ENCODE measurements around the gene NDUFV1.
A peak's percentile ranks its signal among the peaks of the same experiment; 100 is the strongest.

Gene NDUFV1

DNA sequence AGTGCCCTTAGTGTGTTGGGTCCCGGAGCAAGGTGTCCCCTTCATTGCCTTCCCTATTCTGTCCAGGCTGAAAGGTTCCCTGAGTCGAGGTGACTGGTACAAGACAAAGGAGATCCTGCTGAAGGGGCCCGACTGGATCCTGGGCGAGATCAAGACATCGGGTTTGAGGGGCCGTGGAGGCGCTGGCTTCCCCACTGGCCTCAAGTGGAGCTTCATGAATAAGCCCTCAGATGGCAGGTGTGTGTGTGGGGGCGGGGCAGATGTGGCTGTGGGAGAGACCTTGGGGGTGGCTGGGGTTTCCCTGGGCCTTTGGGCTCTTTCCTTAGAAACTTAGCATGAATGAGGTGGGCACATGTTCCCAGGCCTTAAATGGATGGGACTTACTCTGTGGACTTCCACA lies 1.8 kb downstream of the NDUFV1 start:
- TF ChIP-seq TAF1 (IDR thresholded peaks at IDR 0.05; ENCODE audit: low read depth, low read length) (no peak), POLR2A (IDR thresholded peaks at IDR 0.05; ENCODE audit: low read depth, low read length) (no peak), SPI1 (IDR thresholded peaks at IDR 0.05; ENCODE audit: low read depth, low read length) (no peak), POU2F2 (IDR thresholded peaks at IDR 0.05; ENCODE audit: low read depth, low read length) (no peak), PAX5 (IDR thresholded peaks at IDR 0.05; ENCODE audit: insufficient read depth, low read length, severe bottlenecking) (no peak), POLR2AphosphoS5 (IDR thresholded peaks at IDR 0.05; ENCODE audit: low read depth, low read length) (no peak)
- no peak for DNase-seq (ENCODE audit: insufficient read length, low spot score)
- no peak for FAIRE-seq

DNA sequence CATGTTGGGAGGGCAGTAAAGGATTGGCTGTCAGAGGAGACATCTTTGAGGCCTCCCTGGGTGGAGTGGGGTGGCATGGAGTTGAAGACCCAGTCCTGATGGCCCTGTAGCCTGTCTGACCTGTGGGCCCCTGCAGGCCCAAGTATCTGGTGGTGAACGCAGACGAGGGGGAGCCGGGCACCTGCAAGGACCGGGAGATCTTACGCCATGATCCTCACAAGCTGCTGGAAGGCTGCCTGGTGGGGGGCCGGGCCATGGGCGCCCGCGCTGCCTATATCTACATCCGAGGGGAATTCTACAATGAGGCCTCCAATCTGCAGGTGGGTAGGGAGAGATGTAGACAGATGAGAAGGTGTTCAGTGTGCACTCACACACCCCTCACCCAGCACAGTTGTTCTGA lies 2.6 kb downstream of the NDUFV1 start:
- no peak for TF ChIP-seq POLR2A (IDR thresholded peaks at IDR 0.05; ENCODE audit: low read depth, low read length)
- DNase-seq (ENCODE audit: insufficient read length, low spot score) = no peak
- FAIRE-seq = no peak

DNA sequence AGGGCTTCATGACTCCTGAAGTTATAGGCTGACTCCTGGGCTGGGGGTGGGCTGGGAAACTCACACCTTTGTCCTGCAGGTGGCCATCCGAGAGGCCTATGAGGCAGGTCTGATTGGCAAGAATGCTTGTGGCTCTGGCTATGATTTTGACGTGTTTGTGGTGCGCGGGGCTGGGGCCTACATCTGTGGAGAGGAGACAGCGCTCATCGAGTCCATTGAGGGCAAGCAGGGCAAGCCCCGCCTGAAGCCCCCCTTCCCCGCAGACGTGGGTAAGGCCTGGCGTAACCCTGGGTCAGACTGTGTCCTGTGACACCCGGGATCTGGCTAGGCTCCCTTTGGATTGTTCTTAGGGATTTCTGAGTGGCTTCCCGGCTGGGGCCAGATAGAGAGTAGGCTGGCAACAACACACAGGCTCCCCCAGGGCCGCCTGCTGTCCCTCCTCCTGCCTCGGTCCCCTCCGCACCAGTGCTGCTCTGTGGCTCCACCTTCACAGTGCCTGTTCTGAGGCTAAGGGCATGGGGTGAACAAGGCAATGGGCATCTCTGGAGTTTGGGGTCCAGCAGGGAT lies 3.6 kb downstream of the NDUFV1 start:
- TF ChIP-seq POU2F2 (IDR thresholded peaks at IDR 0.05; ENCODE audit: low read depth, low read length) (no peak), POLR2AphosphoS5 (IDR thresholded peaks at IDR 0.05; ENCODE audit: low read depth, low read length) (no peak), SPI1 (IDR thresholded peaks at IDR 0.05; ENCODE audit: low read depth, low read length) (no peak), POLR2A (IDR thresholded peaks at IDR 0.05; ENCODE audit: low read depth, low read length) (no peak), PAX5 (IDR thresholded peaks at IDR 0.05; ENCODE audit: insufficient read depth, low read length, severe bottlenecking) (no peak), TAF1 (IDR thresholded peaks at IDR 0.05; ENCODE audit: low read depth, low read length) (no peak)

GRCh38 chr11:67611165-67611564 lies 4.4 kb downstream of the NDUFV1 start:
- TF ChIP-seq TAF1 (IDR thresholded peaks at IDR 0.05; ENCODE audit: low read depth, low read length) = no peak
- TF ChIP-seq POLR2AphosphoS5 (IDR thresholded peaks at IDR 0.05; ENCODE audit: low read depth, low read length) = no peak
- TF ChIP-seq SPI1 (IDR thresholded peaks at IDR 0.05; ENCODE audit: low read depth, low read length) = no peak
- no peak for TF ChIP-seq POU2F2 (IDR thresholded peaks at IDR 0.05; ENCODE audit: low read depth, low read length)
- TF ChIP-seq PAX5 (IDR thresholded peaks at IDR 0.05; ENCODE audit: insufficient read depth, low read length, severe bottlenecking) = no peak
- TF ChIP-seq POLR2A (IDR thresholded peaks at IDR 0.05; ENCODE audit: low read depth, low read length) = no peak
- FAIRE-seq (no peak), DNase-seq (ENCODE audit: insufficient read length, low spot score) (no peak)

More for the DNA sequence above, 3.6 kb downstream of the NDUFV1 start:
- DNase-seq (ENCODE audit: insufficient read length, low spot score) = no peak
- no peak for FAIRE-seq

- TF ChIP-seq PAX5 (IDR thresholded peaks at IDR 0.05; ENCODE audit: insufficient read depth, low read length, severe bottlenecking) = no peak
- TF ChIP-seq POLR2AphosphoS5 (IDR thresholded peaks at IDR 0.05; ENCODE audit: low read depth, low read length) = no peak
- no peak for TF ChIP-seq POU2F2 (IDR thresholded peaks at IDR 0.05; ENCODE audit: low read depth, low read length)
- TF ChIP-seq POLR2A (IDR thresholded peaks at IDR 0.05; ENCODE audit: low read depth, low read length) = no peak
- TF ChIP-seq SPI1 (IDR thresholded peaks at IDR 0.05; ENCODE audit: low read depth, low read length) = no peak
- TF ChIP-seq TAF1 (IDR thresholded peaks at IDR 0.05; ENCODE audit: low read depth, low read length) = no peak
- FAIRE-seq (no peak), DNase-seq (ENCODE audit: insufficient read length, low spot score) (no peak)
These were observed 5.2 kb downstream of the NDUFV1 start for GRCh38 chr11:67611704-67612587.

- FAIRE-seq (no peak), DNase-seq (ENCODE audit: insufficient read length, low spot score) (no peak)
- TF ChIP-seq POU2F2 (IDR thresholded peaks at IDR 0.05; ENCODE audit: low read depth, low read length) = no peak
- no peak for TF ChIP-seq TAF1 (IDR thresholded peaks at IDR 0.05; ENCODE audit: low read depth, low read length)
- no peak for TF ChIP-seq PAX5 (IDR thresholded peaks at IDR 0.05; ENCODE audit: insufficient read depth, low read length, severe bottlenecking)
- TF ChIP-seq POLR2AphosphoS5 (IDR thresholded peaks at IDR 0.05; ENCODE audit: low read depth, low read length) = no peak
- no peak for TF ChIP-seq SPI1 (IDR thresholded peaks at IDR 0.05; ENCODE audit: low read depth, low read length)
- TF ChIP-seq POLR2A (IDR thresholded peaks at IDR 0.05; ENCODE audit: low read depth, low read length) = no peak
These were observed 6.0 kb downstream of the NDUFV1 start for GRCh38 chr11:67612751-67613150.

- DNase-seq (ENCODE audit: insufficient read length, low spot score) = no peak
- FAIRE-seq = no peak
- no peak for TF ChIP-seq TAF1 (IDR thresholded peaks at IDR 0.05; ENCODE audit: low read depth, low read length)
- TF ChIP-seq POLR2AphosphoS5 (IDR thresholded peaks at IDR 0.05; ENCODE audit: low read depth, low read length) = peak; percentile 7; the same call in 1 of the 2 replicates
- no peak for TF ChIP-seq POU2F2 (IDR thresholded peaks at IDR 0.05; ENCODE audit: low read depth, low read length)
- no peak for TF ChIP-seq PAX5 (IDR thresholded peaks at IDR 0.05; ENCODE audit: insufficient read depth, low read length, severe bottlenecking)
These were observed 6.7 kb downstream of the NDUFV1 start for GRCh38 chr11:67613313-67613959.

DNA sequence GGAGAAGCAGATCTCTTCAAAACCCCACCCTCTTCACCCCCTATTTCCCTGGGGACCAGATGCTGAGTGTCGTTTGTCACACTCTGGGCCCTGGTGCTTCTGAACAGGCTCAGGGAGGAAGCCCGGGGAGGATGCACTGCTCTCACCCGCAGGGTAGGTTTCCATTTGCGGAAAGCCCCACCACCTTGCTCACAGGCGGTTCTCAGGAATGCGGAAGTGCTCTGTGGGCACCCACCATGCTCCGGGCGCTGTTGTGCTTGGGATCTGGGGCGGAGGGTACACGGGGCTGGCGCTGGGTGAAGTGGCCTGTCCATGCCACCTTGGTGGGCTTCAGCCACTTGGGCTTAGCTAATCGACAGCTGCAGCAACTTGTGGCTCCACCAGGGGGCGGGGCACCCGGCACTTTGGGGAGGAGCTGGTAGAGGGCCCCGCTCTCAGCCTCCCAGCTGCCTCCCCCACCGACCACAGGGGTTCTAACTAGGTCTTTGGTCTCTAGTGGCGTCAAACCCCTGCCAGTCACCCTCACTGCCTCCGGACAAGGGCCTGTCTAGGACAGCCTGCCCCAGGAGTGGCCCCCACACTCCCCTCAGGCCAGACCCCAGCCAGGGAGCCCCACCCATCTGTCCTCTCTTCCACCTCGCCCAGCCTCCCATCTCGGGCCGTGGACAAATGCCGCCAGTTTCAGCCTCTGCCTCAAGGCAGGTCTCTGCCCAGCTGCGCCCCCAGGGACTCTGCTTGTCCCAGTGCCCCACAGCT lies 7.4 kb downstream of the NDUFV1 start:
- peak; percentile 96 for FAIRE-seq
- TF ChIP-seq PAX5 (IDR thresholded peaks at IDR 0.05; ENCODE audit: insufficient read depth, low read length, severe bottlenecking) (peak; percentile 2), POLR2A (IDR thresholded peaks at IDR 0.05; ENCODE audit: low read depth, low read length) (peak; percentile 64; the same call in 1 of the 2 replicates), TAF1 (IDR thresholded peaks at IDR 0.05; ENCODE audit: low read depth, low read length) (peak; percentile 66), POLR2AphosphoS5 (IDR thresholded peaks at IDR 0.05; ENCODE audit: low read depth, low read length) (peak; percentile 70; the same call in 1 of the 2 replicates), SPI1 (IDR thresholded peaks at IDR 0.05; ENCODE audit: low read depth, low read length) (peak; percentile 95), POU2F2 (IDR thresholded peaks at IDR 0.05; ENCODE audit: low read depth, low read length) (no peak)
- peak; percentile 81 for DNase-seq (ENCODE audit: insufficient read length, low spot score)

Measured in GM12891 (cell line).